ENCODE results near the gene BRWD1.

- TF ChIP-seq, protein P1, sequence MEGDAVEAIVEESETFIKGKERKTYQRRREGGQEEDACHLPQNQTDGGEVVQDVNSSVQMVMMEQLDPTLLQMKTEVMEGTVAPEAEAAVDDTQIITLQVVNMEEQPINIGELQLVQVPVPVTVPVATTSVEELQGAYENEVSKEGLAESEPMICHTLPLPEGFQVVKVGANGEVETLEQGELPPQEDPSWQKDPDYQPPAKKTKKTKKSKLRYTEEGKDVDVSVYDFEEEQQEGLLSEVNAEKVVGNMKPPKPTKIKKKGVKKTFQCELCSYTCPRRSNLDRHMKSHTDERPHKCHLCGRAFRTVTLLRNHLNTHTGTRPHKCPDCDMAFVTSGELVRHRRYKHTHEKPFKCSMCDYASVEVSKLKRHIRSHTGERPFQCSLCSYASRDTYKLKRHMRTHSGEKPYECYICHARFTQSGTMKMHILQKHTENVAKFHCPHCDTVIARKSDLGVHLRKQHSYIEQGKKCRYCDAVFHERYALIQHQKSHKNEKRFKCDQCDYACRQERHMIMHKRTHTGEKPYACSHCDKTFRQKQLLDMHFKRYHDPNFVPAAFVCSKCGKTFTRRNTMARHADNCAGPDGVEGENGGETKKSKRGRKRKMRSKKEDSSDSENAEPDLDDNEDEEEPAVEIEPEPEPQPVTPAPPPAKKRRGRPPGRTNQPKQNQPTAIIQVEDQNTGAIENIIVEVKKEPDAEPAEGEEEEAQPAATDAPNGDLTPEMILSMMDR (IDR thresholded peaks at IDR 0.05; ENCODE audit: borderline replicate concordance, extremely low read depth, low read length, poor library complexity, severe bottlenecking), result no peak
- no peak for TF ChIP-seq EZH2 (IDR thresholded peaks at IDR 0.05; ENCODE audit: borderline replicate concordance, low read depth, low read length, severe bottlenecking)
These were observed 97.1 kb downstream of the BRWD1 start for GRCh38 chr21:39216290-39216689.
